Liver (tissue), 9 donors: ENCODE data around the gene IL1RL1. TPM values are rescaled to one million over a fixed set of nuclear protein-coding genes. Genes with fewer than 3 reads are reported as not detected.

Experiments used
- DNase-seq: peaks from one replicate; pipeline ENCODE4 v3.0.0-alpha.2; 2017; ENCODE audit warnings: low spot score
- H3K27ac ChIP-seq, 2 donors: one replicate each; pipeline ENCODE4 v1.7.0; 2013; ENCODE audit warnings: inconsistent platforms in 2 of 2, low read length in 2 of 2, control low read depth in 1 of 2, low read depth in 1 of 2, mild to moderate bottlenecking in 1 of 2
- H3K27me3 ChIP-seq, 4 donors: one replicate each; pipeline versions ENCODE4 v1.6.1 to v1.7.0; 2013; ENCODE audit warnings: low read length in 3 of 4, inconsistent platforms in 1 of 4, mild to moderate bottlenecking in 1 of 4, moderate library complexity in 1 of 4; ENCODE audit not compliant: control insufficient read depth in 4 of 4, insufficient read depth in 4 of 4
- H3K36me3 ChIP-seq, 4 donors: one replicate each; pipeline versions ENCODE4 v1.6.1 to v1.7.0; 2013; ENCODE audit warnings: low read length in 3 of 4, mild to moderate bottlenecking in 3 of 4, low read depth in 1 of 4, moderate library complexity in 1 of 4; ENCODE audit not compliant: control insufficient read depth in 4 of 4, insufficient read depth in 3 of 4
- H3K4me1 ChIP-seq, 4 donors: one replicate each; pipeline versions ENCODE4 v1.6.1 to v1.7.0; 2013; ENCODE audit warnings: low read length in 3 of 4, mild to moderate bottlenecking in 3 of 4, moderate library complexity in 1 of 4; ENCODE audit not compliant: control insufficient read depth in 4 of 4, insufficient read depth in 4 of 4
- H3K4me3 ChIP-seq, 3 donors: one replicate each; pipeline versions ENCODE4 v1.6.1 to v1.7.0; 2013; ENCODE audit warnings: low read length in 3 of 3, control low read depth in 1 of 3, low read depth in 1 of 3, mild to moderate bottlenecking in 1 of 3
- H3K9ac ChIP-seq, 2 donors: one replicate each; pipeline ENCODE4 v1.7.0; 2013; ENCODE audit warnings: low read length in 2 of 2, mild to moderate bottlenecking in 2 of 2, moderate library complexity in 2 of 2, control low read depth in 1 of 2, low read depth in 1 of 2
- H3K9me3 ChIP-seq, 4 donors: one replicate each; pipeline versions ENCODE4 v1.6.1 to v1.7.0; 2013; ENCODE audit warnings: low read length in 3 of 4; ENCODE audit not compliant: control insufficient read depth in 4 of 4
- EGR1 ChIP-seq, 2 donors: IDR thresholded peaks; 2 replicates each; pipeline ENCODE4 v1.6.1; 2016 to 2018; ENCODE audit warnings: antibody characterized with exemption in 2 of 2, low read depth in 2 of 2
- FOXA1 ChIP-seq: IDR thresholded peaks from 2 replicates; pipeline ENCODE4 v1.6.1; 2016; ENCODE audit warnings: antibody characterized with exemption
- FOXA2 ChIP-seq: IDR thresholded peaks from 2 replicates; pipeline ENCODE4 v1.6.1; 2016; ENCODE audit warnings: antibody characterized with exemption
- GABPA ChIP-seq, 2 donors: IDR thresholded peaks in 1 of 2; conservative IDR thresholded peaks in 1 of 2; 2 replicates each; pipeline ENCODE4 v1.6.1; 2016; ENCODE audit warnings: antibody characterized with exemption in 2 of 2, mild to moderate bottlenecking in 1 of 2, moderate library complexity in 1 of 2
- HNF4A ChIP-seq, 2 donors: conservative IDR thresholded peaks; 2 replicates each; pipeline ENCODE4 v1.6.1; 2016; ENCODE audit warnings: antibody characterized with exemption in 2 of 2, mild to moderate bottlenecking in 2 of 2
- HNF4G ChIP-seq: IDR thresholded peaks from 2 replicates; pipeline ENCODE4 v1.6.1; 2016; ENCODE audit warnings: antibody characterized with exemption
- JUND ChIP-seq, 2 donors: IDR thresholded peaks; 2 replicates each; pipeline ENCODE4 v1.6.1; 2016; ENCODE audit warnings: antibody characterized with exemption in 2 of 2
- NR2F2 ChIP-seq: IDR thresholded peaks from 2 replicates; pipeline ENCODE4 v1.6.1; 2016; ENCODE audit warnings: antibody characterized with exemption
- RAD21 ChIP-seq, 2 donors: IDR thresholded peaks; 2 replicates each; pipeline ENCODE4 v1.6.1; 2016; ENCODE audit warnings: antibody characterized with exemption in 2 of 2, mild to moderate bottlenecking in 2 of 2
- RXRA ChIP-seq, 2 donors: IDR thresholded peaks; 2 replicates each; pipeline ENCODE4 v1.6.1; 2017 to 2018; ENCODE audit warnings: antibody characterized with exemption in 2 of 2, mild to moderate bottlenecking in 1 of 2
- SP1 ChIP-seq: IDR thresholded peaks from 2 replicates; pipeline ENCODE4 v1.6.1; 2018; ENCODE audit warnings: antibody characterized with exemption, mild to moderate bottlenecking
- TAF1 ChIP-seq: conservative IDR thresholded peaks from 2 replicates; pipeline ENCODE4 v1.6.1; 2016; ENCODE audit warnings: antibody characterized with exemption, mild to moderate bottlenecking
- YY1 ChIP-seq: IDR thresholded peaks from 2 replicates; pipeline ENCODE4 v1.6.1; 2016; ENCODE audit warnings: antibody characterized with exemption, mild to moderate bottlenecking
- WGBS: extraction: QIAGEN DNeasy Blood & Tissue Kit; methylation state at CpG from one replicate; pipeline ENCODE4 v1.1.7; 2013; 5-methylcytosine and 5-hydroxymethylcytosine counted together
- polyA plus RNA-seq, 2 donors: library from polyadenylated mRNA; stranded (reverse) in 1 of 2; unstranded in 1 of 2; fragments of 200-250 nt in 1 of 2; fragments of >200 nt in 1 of 2; fragmentation: Nextera tagmentation in 1 of 2; extraction: Ambion mirVana in 1 of 2; gene quantifications; one replicate each; pipeline versions ENCODE4 v1.2.1 to v1.2.3, GENCODE V29; 2013 to 2015
- total RNA-seq, 2 donors: library from RNA; depleted of rRNA; stranded (reverse); fragments of >200 nt; gene quantifications; one replicate each; pipeline ENCODE4 v1.2.3, GENCODE V29; 2014
- TF ChIP-seq, protein P1 (sequence below): fragments of 150-350 bp; IDR thresholded peaks from 2 replicates; pipeline ENCODE4 v1.5.1; 2017; ENCODE audit warnings: improper control_type of control experiment, low read depth, low read length; ENCODE audit not compliant: missing input control
- TF ChIP-seq, protein P2 (sequence below): IDR thresholded peaks from 2 replicates; pipeline ENCODE4 v1.6.1; 2016; ENCODE audit warnings: antibody characterized with exemption, mild to moderate bottlenecking
- TF ChIP-seq, protein P3 (sequence below): IDR thresholded peaks from 2 replicates; pipeline ENCODE4 v1.6.1; 2016; ENCODE audit warnings: antibody characterized with exemption
- TF ChIP-seq, protein P4 (sequence below): IDR thresholded peaks from 2 replicates; pipeline ENCODE4 v1.6.1; 2016; ENCODE audit warnings: antibody characterized with exemption
- TF ChIP-seq, protein P5 (sequence below): IDR thresholded peaks from 2 replicates; pipeline ENCODE4 v1.6.1; 2016; ENCODE audit warnings: antibody characterized with exemption
- donor health status: healthy.
- donor health status: healthy.
- donor health status: healthy.
- donor health status: healthy.
- donor health status: healthy.

Gene IL1RL1
- total and polyA plus RNA-seq, 4 donors = 0.75 to 6.2 (median 3.2) TPM

DNA sequence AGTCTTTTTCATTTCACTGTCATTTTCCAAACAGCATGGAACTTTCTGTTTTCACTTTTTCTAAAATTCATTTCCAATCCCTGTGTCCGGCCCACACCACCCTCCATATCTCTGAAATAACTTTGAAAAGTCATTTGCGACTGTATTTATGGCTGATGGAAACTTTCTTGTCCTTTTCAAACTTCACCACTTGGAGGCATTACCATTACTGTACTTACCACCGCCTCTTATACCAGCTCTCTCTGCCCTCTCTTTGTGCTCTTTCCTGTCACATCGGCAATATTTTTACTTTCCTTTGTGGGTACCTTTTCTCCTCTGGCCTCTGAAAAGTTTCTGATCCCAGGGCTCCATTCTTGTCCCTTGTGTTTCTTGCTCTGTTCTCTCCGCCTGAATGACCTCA, 39.5 kb upstream of the IL1RL1 start (continued):
- TF ChIP-seq NR2F2 = no peak
- no peak for TF ChIP-seq TAF1
- TF ChIP-seq, protein P1, sequence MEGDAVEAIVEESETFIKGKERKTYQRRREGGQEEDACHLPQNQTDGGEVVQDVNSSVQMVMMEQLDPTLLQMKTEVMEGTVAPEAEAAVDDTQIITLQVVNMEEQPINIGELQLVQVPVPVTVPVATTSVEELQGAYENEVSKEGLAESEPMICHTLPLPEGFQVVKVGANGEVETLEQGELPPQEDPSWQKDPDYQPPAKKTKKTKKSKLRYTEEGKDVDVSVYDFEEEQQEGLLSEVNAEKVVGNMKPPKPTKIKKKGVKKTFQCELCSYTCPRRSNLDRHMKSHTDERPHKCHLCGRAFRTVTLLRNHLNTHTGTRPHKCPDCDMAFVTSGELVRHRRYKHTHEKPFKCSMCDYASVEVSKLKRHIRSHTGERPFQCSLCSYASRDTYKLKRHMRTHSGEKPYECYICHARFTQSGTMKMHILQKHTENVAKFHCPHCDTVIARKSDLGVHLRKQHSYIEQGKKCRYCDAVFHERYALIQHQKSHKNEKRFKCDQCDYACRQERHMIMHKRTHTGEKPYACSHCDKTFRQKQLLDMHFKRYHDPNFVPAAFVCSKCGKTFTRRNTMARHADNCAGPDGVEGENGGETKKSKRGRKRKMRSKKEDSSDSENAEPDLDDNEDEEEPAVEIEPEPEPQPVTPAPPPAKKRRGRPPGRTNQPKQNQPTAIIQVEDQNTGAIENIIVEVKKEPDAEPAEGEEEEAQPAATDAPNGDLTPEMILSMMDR = no peak

DNA sequence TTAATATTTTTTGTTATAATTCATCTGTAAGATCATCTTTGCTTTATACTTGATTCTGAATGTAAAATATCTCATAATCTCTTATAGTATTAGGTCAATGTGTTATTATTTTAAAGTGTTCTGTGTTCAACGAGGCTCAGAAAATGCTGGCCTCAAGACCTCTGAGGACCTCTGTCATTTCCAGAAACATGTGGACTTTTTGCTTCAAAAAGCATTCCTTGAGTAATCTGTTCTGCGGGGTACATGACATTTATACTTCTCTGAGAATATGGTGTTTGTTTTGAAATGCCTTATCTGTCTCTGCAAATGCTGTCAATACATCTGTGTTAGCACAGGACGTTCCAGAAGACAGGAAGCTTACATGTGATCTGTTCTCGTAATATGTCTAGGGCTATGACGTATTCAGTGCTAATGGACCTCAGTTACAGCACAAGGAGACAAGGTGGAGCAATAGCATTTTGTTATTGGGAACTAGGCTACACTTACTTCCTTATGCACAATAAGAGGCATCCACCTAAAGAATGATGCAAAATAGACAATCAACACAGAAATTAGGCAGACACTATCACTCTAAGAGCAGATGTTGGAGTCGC, 37.6 kb upstream of the IL1RL1 start:
- H3K27ac ChIP-seq = no peak overlapping the region
- WGBS = 52% methylated on average over 6 of the region's 6 CpGs
- H3K9ac ChIP-seq = no peak overlapping the region
- peaks cover 1 to 8% (median 5%) of the 10 kb centered on the region in 4 donors for H3K9me3 ChIP-seq
- no peak for DNase-seq
- H3K4me1 ChIP-seq = no peaks in the 10 kb centered on the region
- H3K4me3 ChIP-seq = no peak overlapping the region
- no peaks in the 10 kb centered on the region for H3K27me3 ChIP-seq
- H3K36me3 ChIP-seq = no peaks in the 10 kb centered on the region
- TF ChIP-seq JUND (IDR thresholded peaks at IDR 0.05) (peak in 1 of 2 donors; percentile 17), YY1 (no peak), EGR1 (IDR thresholded peaks at IDR 0.05; ENCODE audit: low read depth in 2 of 2) (no peak), RAD21 (IDR thresholded peaks at IDR 0.05) (peak in 1 of 2 donors; percentile 50), TAF1 (no peak), HNF4G (no peak), SP1 (peak; percentile 91), RXRA (IDR thresholded peaks at IDR 0.05) (peak; percentile 14 to 66), FOXA2 (no peak), GABPA (IDR thresholded peaks at IDR 0.05 in 1 of 2, conservative IDR thresholded peaks at IDR 0.05 in 1 of 2) (no peak), NR2F2 (peak; percentile 92), FOXA1 (no peak), HNF4A (conservative IDR thresholded peaks at IDR 0.05) (no peak)
- TF ChIP-seq, protein P1 = no peak
- TF ChIP-seq, protein P2, sequence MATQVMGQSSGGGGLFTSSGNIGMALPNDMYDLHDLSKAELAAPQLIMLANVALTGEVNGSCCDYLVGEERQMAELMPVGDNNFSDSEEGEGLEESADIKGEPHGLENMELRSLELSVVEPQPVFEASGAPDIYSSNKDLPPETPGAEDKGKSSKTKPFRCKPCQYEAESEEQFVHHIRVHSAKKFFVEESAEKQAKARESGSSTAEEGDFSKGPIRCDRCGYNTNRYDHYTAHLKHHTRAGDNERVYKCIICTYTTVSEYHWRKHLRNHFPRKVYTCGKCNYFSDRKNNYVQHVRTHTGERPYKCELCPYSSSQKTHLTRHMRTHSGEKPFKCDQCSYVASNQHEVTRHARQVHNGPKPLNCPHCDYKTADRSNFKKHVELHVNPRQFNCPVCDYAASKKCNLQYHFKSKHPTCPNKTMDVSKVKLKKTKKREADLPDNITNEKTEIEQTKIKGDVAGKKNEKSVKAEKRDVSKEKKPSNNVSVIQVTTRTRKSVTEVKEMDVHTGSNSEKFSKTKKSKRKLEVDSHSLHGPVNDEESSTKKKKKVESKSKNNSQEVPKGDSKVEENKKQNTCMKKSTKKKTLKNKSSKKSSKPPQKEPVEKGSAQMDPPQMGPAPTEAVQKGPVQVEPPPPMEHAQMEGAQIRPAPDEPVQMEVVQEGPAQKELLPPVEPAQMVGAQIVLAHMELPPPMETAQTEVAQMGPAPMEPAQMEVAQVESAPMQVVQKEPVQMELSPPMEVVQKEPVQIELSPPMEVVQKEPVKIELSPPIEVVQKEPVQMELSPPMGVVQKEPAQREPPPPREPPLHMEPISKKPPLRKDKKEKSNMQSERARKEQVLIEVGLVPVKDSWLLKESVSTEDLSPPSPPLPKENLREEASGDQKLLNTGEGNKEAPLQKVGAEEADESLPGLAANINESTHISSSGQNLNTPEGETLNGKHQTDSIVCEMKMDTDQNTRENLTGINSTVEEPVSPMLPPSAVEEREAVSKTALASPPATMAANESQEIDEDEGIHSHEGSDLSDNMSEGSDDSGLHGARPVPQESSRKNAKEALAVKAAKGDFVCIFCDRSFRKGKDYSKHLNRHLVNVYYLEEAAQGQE = no peak
- TF ChIP-seq, protein P3, sequence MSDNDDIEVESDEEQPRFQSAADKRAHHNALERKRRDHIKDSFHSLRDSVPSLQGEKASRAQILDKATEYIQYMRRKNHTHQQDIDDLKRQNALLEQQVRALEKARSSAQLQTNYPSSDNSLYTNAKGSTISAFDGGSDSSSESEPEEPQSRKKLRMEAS = peak; percentile 8
- TF ChIP-seq, protein P4, sequence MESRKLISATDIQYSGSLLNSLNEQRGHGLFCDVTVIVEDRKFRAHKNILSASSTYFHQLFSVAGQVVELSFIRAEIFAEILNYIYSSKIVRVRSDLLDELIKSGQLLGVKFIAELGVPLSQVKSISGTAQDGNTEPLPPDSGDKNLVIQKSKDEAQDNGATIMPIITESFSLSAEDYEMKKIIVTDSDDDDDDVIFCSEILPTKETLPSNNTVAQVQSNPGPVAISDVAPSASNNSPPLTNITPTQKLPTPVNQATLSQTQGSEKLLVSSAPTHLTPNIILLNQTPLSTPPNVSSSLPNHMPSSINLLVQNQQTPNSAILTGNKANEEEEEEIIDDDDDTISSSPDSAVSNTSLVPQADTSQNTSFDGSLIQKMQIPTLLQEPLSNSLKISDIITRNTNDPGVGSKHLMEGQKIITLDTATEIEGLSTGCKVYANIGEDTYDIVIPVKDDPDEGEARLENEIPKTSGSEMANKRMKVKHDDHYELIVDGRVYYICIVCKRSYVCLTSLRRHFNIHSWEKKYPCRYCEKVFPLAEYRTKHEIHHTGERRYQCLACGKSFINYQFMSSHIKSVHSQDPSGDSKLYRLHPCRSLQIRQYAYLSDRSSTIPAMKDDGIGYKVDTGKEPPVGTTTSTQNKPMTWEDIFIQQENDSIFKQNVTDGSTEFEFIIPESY = no peak
- TF ChIP-seq, protein P5, sequence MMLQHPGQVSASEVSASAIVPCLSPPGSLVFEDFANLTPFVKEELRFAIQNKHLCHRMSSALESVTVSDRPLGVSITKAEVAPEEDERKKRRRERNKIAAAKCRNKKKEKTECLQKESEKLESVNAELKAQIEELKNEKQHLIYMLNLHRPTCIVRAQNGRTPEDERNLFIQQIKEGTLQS = no peak
